Ovary (tissue), 9 donors: ENCODE data around the gene HECTD1. TPM values are rescaled to one million over a fixed set of nuclear protein-coding genes. Genes with fewer than 3 reads are reported as not detected.

Experiments
- DNase-seq, 5 donors: peaks; one replicate each; pipeline ENCODE4 v3.0.0-alpha.2; 2019 to 2020
- H3K27ac ChIP-seq, 2 donors: fragments of 200-600 bp; one replicate each; pipeline versions ENCODE4 v1.5.1 to v1.8.0; 2019 to 2022
- H3K27me3 ChIP-seq: fragments of 200-600 bp; one replicate; pipeline ENCODE4 v1.8.0; 2022
- H3K36me3 ChIP-seq: fragments of 200-600 bp; sonication (generic); one replicate; pipeline ENCODE4 v1.5.1; 2019
- H3K4me1 ChIP-seq: one replicate; pipeline ENCODE4 v1.8.1; 2013; ENCODE audit warnings: mild to moderate bottlenecking, moderate library complexity; ENCODE audit not compliant: insufficient read depth
- H3K4me3 ChIP-seq: fragments of 200-600 bp; sonication (generic); one replicate; pipeline ENCODE4 v1.5.1; 2017
- H3K9me3 ChIP-seq, 2 donors: fragments of 200-600 bp in 1 of 2; sonication (generic) in 1 of 2; one replicate each; pipeline versions ENCODE4 v1.5.1 to v1.8.1; 2013 to 2019; ENCODE audit warnings: mild to moderate bottlenecking in 1 of 2, moderate library complexity in 1 of 2
- EP300 ChIP-seq: sonication (generic); formaldehyde crosslinking; IDR thresholded peaks from one replicate; pipeline ENCODE4 v1.6.1; 2017; ENCODE audit warnings: antibody characterized with exemption
- POLR2A ChIP-seq: fragments of 450-650 bp; IDR thresholded peaks from one replicate; pipeline ENCODE4 v1.6.1; 2017; ENCODE audit warnings: antibody characterized with exemption, mild to moderate bottlenecking, moderate library complexity
- WGBS, 3 donors: extraction: QIAGEN DNeasy Blood & Tissue Kit in 1 of 3; methylation state at CpG; one replicate each; pipeline versions ENCODE4 v1.1.5 to v1.1.7; 2013 to 2017; 5-methylcytosine and 5-hydroxymethylcytosine counted together
- intact Hi-C, 4 donors: fragments of 100-400 bp; cut with DNase I; formaldehyde crosslinking; loops; one replicate each; pipeline versions ENCODE4 v1.11.0 to v1.15.1; 2022 to 2023
- polyA plus RNA-seq, 2 donors: library from polyadenylated mRNA; stranded (reverse); fragments of 200-250 nt in 1 of 2; fragments of 350-450 nt in 1 of 2; fragmentation: Illumina TruSeq in 1 of 2; extraction: RNeasy Lipid Tissue Mini Kit (QIAGEN cat#74804) in 1 of 2; gene quantifications; one replicate each; pipeline ENCODE4 v1.2.3, GENCODE V29; 2013 to 2014
- total RNA-seq, 7 donors: library from RNA; depleted of rRNA in 2 of 7; stranded (reverse); fragments of >200 nt in 2 of 7; fragmentation: NEBNext Ultra II Directional in 3 of 7; extraction: Animal tissue kit (Norgen Biotek cat#: 25700) in 3 of 7; gene quantifications; one replicate each; pipeline versions ENCODE4 v1.1.0 to v1.2.4, GENCODE V29; 2016 to 2023
- TF ChIP-seq, protein P1 (sequence below), 3 donors: fragments of 450-650 bp in 2 of 3; fragments of 200-600 bp in 1 of 3; IDR thresholded peaks; one replicate each; pipeline versions ENCODE4 v1.5.1 to v1.8.0; 2016 to 2022; ENCODE audit warnings: antibody characterized with exemption in 3 of 3, mild to moderate bottlenecking in 1 of 3
- donor health status: DM: no; HTN: no; CAD: no; lungs with moderate emphysema.
- donor health status: DM: no; HTN: no; CAD: no.
- donor health status: Bipolar disorder and iron deficiency.
- donor health status: DM: yes; HTN: yes; CAD: no.
- donor health status: DM: no; HTN: no; CAD: no.
- donor health status: DM: yes; HTN: yes; CAD: no.

HECTD1 gene
- total and polyA plus RNA-seq, 9 donors = 59.7 to 186 (median 144) TPM

GRCh38 chr14:31180299-31181051 lies 27.1 kb downstream of the HECTD1 start:
- no peaks in the 10 kb centered on the region for H3K4me1 ChIP-seq
- H3K27ac ChIP-seq = no peak overlapping the region
- DNase-seq = no peak
- TF ChIP-seq, protein P1, sequence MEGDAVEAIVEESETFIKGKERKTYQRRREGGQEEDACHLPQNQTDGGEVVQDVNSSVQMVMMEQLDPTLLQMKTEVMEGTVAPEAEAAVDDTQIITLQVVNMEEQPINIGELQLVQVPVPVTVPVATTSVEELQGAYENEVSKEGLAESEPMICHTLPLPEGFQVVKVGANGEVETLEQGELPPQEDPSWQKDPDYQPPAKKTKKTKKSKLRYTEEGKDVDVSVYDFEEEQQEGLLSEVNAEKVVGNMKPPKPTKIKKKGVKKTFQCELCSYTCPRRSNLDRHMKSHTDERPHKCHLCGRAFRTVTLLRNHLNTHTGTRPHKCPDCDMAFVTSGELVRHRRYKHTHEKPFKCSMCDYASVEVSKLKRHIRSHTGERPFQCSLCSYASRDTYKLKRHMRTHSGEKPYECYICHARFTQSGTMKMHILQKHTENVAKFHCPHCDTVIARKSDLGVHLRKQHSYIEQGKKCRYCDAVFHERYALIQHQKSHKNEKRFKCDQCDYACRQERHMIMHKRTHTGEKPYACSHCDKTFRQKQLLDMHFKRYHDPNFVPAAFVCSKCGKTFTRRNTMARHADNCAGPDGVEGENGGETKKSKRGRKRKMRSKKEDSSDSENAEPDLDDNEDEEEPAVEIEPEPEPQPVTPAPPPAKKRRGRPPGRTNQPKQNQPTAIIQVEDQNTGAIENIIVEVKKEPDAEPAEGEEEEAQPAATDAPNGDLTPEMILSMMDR (IDR thresholded peaks at IDR 0.05) = no peak
- no peak for TF ChIP-seq EP300
- TF ChIP-seq POLR2A = no peak
- WGBS, 3 donors = 91 to 95% (median 94%) methylated on average over 3 of the region's 3 CpGs
- no peaks in the 10 kb centered on the region for H3K9me3 ChIP-seq
- intact Hi-C loops = no loop called here
- no peaks in the 10 kb centered on the region for H3K36me3 ChIP-seq
- H3K4me3 ChIP-seq = no peak overlapping the region
- no peaks in the 10 kb centered on the region for H3K27me3 ChIP-seq

DNA sequence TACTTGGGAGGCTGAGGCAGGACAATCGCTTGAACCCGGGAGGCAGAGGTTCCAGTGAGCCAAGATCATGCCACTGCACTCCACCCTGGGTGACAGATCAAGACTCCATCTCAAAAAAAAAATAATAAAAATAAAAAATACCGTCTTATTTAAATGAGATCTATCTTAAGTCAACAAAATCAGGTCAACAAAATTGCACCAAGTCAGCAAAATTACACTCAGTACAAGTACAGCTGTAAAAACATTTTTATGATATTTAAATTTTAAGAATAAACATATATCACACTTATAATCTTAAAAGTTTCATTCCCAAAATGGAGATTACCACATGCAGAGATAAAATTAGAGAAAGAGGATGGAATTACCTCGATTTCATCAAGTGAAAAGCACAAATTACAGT lies 33.2 kb downstream of the HECTD1 start:
- Histone ChIP-seq H3K9me3 (no peaks in the 10 kb centered on the region), H3K4me1 (no peaks in the 10 kb centered on the region), H3K36me3 (no peaks in the 10 kb centered on the region), H3K27me3 (no peaks in the 10 kb centered on the region), H3K4me3 (no peak overlapping the region), H3K27ac (no peak overlapping the region)
- TF ChIP-seq, protein P1 (IDR thresholded peaks at IDR 0.05) = no peak
- TF ChIP-seq POLR2A (no peak), EP300 (no peak)
- no peak for DNase-seq
- 91 to 96% (median 93%) methylated on average over 4 of the region's 4 CpGs for WGBS, 3 donors
- intact Hi-C loops = no loop called here

- DNase-seq = no peak
- Histone ChIP-seq H3K4me3 (no peak overlapping the region), H3K9me3 (no peaks in the 10 kb centered on the region), H3K27me3 (no peaks in the 10 kb centered on the region), H3K36me3 (no peaks in the 10 kb centered on the region), H3K27ac (no peak overlapping the region), H3K4me1 (no peaks in the 10 kb centered on the region)
- WGBS, 3 donors = 92 to 94% (median 93%) methylated on average over 15 of the region's 15 CpGs
- TF ChIP-seq, protein P1 (IDR thresholded peaks at IDR 0.05) = no peak
- no peak for TF ChIP-seq POLR2A
- TF ChIP-seq EP300 = no peak
- intact Hi-C loops = no loop called here
Measured at GRCh38 chr14:31173120-31173837, 34.3 kb downstream of the HECTD1 start.

GRCh38 chr14:31172084-31172483 lies 35.5 kb downstream of the HECTD1 start:
- TF ChIP-seq EP300 (no peak), POLR2A (no peak)
- TF ChIP-seq, protein P1 (IDR thresholded peaks at IDR 0.05) = no peak
- 74 to 89% (median 75%) methylated on average over 6 of the region's 6 CpGs for WGBS, 3 donors

More at GRCh38 chr14:31172084-31172483, 35.5 kb downstream of the HECTD1 start:
- intact Hi-C loops = no loop called here
- no peaks in the 10 kb centered on the region for H3K4me1 ChIP-seq
- H3K4me3 ChIP-seq = no peak overlapping the region
- no peaks in the 10 kb centered on the region for H3K9me3 ChIP-seq
- no peaks in the 10 kb centered on the region for H3K36me3 ChIP-seq
- no peak overlapping the region for H3K27ac ChIP-seq
- H3K27me3 ChIP-seq = no peaks in the 10 kb centered on the region
- no peak for DNase-seq
